HCT116 (cell line): ENCODE results near the gene FOS.

Experiments used
- EZH2 ChIP-seq: fragments of 200-600 bp; sonication (generic); IDR thresholded peaks from 2 replicates; pipeline ENCODE4 v1.6.1; 2017; ENCODE audit warnings: antibody characterized with exemption, mixed run types
- JUND ChIP-seq: IDR thresholded peaks from 2 replicates; pipeline ENCODE4 v1.6.1; 2012
- MAX ChIP-seq: IDR thresholded peaks from 2 replicates; pipeline ENCODE4 v1.6.1; 2012
- POLR2AphosphoS5 ChIP-seq: IDR thresholded peaks from 2 replicates; pipeline ENCODE4 v1.6.1; 2011; ENCODE audit warnings: mild to moderate bottlenecking, low read depth, low read length, moderate library complexity
- RAD21 ChIP-seq: IDR thresholded peaks from 2 replicates; pipeline ENCODE4 v1.6.1; 2012; ENCODE audit warnings: low read depth, mild to moderate bottlenecking
- REST ChIP-seq: IDR thresholded peaks from 2 replicates; pipeline ENCODE4 v1.6.1; 2012; ENCODE audit warnings: low read depth
- YY1 ChIP-seq: IDR thresholded peaks from 2 replicates; pipeline ENCODE4 v1.6.1; 2011; ENCODE audit warnings: low read length, low read depth, moderate library complexity, mild to moderate bottlenecking; ENCODE audit not compliant: insufficient replicate concordance; ENCODE audit errors: extremely low read depth
- ZNF274 ChIP-seq: fragments of 200-500 bp; sonication (Bioruptor generic); IDR thresholded peaks from 2 replicates; pipeline ENCODE4 v1.6.1; 2014; ENCODE audit warnings: mild to moderate bottlenecking, low read depth, low read length, inconsistent platforms
- TF ChIP-seq, protein P1 (sequence below), 3 experiments: fragments of 200-600 bp in 1 of 3; sonication (generic) in 1 of 3; IDR thresholded peaks in 2 of 3; conservative IDR thresholded peaks in 1 of 3; 2 replicates each; pipeline ENCODE4 v1.5.1; 2012 to 2017; ENCODE audit warnings: low read depth in 2 of 3, low read length in 2 of 3, antibody characterized with exemption in 1 of 3, borderline replicate concordance in 1 of 3, control low read depth in 1 of 3, mild to moderate bottlenecking in 1 of 3, mixed read lengths in 1 of 3, mixed run types in 1 of 3, moderate library complexity in 1 of 3; ENCODE audit not compliant: insufficient read depth in 1 of 3
- TF ChIP-seq, protein P2 (sequence below): IDR thresholded peaks from 2 replicates; pipeline ENCODE4 v1.6.1; 2012

- TF ChIP-seq, protein P1, sequence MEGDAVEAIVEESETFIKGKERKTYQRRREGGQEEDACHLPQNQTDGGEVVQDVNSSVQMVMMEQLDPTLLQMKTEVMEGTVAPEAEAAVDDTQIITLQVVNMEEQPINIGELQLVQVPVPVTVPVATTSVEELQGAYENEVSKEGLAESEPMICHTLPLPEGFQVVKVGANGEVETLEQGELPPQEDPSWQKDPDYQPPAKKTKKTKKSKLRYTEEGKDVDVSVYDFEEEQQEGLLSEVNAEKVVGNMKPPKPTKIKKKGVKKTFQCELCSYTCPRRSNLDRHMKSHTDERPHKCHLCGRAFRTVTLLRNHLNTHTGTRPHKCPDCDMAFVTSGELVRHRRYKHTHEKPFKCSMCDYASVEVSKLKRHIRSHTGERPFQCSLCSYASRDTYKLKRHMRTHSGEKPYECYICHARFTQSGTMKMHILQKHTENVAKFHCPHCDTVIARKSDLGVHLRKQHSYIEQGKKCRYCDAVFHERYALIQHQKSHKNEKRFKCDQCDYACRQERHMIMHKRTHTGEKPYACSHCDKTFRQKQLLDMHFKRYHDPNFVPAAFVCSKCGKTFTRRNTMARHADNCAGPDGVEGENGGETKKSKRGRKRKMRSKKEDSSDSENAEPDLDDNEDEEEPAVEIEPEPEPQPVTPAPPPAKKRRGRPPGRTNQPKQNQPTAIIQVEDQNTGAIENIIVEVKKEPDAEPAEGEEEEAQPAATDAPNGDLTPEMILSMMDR (IDR thresholded peaks at IDR 0.05 in 2 of 3, conservative IDR thresholded peaks at IDR 0.05 in 1 of 3; ENCODE audit: borderline replicate concordance in 1 of 3, insufficient read depth in 1 of 3, low read depth in 2 of 3, low read length in 2 of 3): no peak
- no peak for TF ChIP-seq ZNF274
- no peak for TF ChIP-seq YY1
- TF ChIP-seq POLR2AphosphoS5: no peak
- TF ChIP-seq REST: no peak
- TF ChIP-seq, protein P2, sequence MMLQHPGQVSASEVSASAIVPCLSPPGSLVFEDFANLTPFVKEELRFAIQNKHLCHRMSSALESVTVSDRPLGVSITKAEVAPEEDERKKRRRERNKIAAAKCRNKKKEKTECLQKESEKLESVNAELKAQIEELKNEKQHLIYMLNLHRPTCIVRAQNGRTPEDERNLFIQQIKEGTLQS: no peak
- no peak for TF ChIP-seq EZH2
- no peak for TF ChIP-seq MAX
- no peak for TF ChIP-seq JUND
- TF ChIP-seq RAD21: no peak
Measured at GRCh38 chr14:75312341-75312740, 33.7 kb downstream of the FOS start.
